Panc1 (cell line): Measurements from ENCODE around the gene HEPHL1.

Experiments used
- POLR2AphosphoS5 ChIP-seq: IDR thresholded peaks from 2 replicates; pipeline ENCODE4 v1.6.1; 2012; ENCODE audit warnings: mild to moderate bottlenecking, low read depth, low read length, moderate library complexity
- SIN3A ChIP-seq: IDR thresholded peaks from 2 replicates; pipeline ENCODE4 v1.6.1; 2012; ENCODE audit warnings: low read depth, mild to moderate bottlenecking, low read length, moderate library complexity, borderline replicate concordance; ENCODE audit not compliant: insufficient read depth
- TF ChIP-seq, protein P1 (sequence below): fragments of 450-650 bp; IDR thresholded peaks from 2 replicates; pipeline ENCODE4 v1.5.1; 2017; ENCODE audit warnings: mild to moderate bottlenecking
- TF ChIP-seq, protein P2 (sequence below), 2 experiments: IDR thresholded peaks; 2 replicates each; pipeline ENCODE4 v1.6.1; 2011 to 2012; ENCODE audit warnings: low read depth in 2 of 2, control low read depth in 1 of 2, low read length in 1 of 2, mild to moderate bottlenecking in 1 of 2, moderate library complexity in 1 of 2; ENCODE audit not compliant: insufficient read depth in 1 of 2

DNA sequence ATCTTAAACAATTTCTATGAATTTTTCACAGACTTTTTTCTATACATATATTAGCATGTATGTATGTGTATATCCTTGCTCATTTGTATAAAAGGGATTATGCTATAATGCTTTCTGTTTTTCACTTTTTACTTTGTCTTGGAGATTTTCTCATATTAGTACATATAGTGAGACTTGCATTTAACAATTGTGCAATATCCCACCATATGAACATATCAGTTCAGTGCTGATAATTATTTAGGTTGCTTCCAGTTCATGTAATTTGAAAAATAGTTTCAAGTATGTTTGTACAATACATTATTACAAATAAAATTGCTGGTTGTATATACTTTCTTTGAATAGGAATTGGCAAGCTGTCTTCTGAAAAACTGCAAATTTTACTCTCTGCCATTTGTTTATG is 37.9 kb downstream of the HEPHL1 start:
- TF ChIP-seq, protein P1, sequence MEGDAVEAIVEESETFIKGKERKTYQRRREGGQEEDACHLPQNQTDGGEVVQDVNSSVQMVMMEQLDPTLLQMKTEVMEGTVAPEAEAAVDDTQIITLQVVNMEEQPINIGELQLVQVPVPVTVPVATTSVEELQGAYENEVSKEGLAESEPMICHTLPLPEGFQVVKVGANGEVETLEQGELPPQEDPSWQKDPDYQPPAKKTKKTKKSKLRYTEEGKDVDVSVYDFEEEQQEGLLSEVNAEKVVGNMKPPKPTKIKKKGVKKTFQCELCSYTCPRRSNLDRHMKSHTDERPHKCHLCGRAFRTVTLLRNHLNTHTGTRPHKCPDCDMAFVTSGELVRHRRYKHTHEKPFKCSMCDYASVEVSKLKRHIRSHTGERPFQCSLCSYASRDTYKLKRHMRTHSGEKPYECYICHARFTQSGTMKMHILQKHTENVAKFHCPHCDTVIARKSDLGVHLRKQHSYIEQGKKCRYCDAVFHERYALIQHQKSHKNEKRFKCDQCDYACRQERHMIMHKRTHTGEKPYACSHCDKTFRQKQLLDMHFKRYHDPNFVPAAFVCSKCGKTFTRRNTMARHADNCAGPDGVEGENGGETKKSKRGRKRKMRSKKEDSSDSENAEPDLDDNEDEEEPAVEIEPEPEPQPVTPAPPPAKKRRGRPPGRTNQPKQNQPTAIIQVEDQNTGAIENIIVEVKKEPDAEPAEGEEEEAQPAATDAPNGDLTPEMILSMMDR: no peak
- TF ChIP-seq, protein P2, sequence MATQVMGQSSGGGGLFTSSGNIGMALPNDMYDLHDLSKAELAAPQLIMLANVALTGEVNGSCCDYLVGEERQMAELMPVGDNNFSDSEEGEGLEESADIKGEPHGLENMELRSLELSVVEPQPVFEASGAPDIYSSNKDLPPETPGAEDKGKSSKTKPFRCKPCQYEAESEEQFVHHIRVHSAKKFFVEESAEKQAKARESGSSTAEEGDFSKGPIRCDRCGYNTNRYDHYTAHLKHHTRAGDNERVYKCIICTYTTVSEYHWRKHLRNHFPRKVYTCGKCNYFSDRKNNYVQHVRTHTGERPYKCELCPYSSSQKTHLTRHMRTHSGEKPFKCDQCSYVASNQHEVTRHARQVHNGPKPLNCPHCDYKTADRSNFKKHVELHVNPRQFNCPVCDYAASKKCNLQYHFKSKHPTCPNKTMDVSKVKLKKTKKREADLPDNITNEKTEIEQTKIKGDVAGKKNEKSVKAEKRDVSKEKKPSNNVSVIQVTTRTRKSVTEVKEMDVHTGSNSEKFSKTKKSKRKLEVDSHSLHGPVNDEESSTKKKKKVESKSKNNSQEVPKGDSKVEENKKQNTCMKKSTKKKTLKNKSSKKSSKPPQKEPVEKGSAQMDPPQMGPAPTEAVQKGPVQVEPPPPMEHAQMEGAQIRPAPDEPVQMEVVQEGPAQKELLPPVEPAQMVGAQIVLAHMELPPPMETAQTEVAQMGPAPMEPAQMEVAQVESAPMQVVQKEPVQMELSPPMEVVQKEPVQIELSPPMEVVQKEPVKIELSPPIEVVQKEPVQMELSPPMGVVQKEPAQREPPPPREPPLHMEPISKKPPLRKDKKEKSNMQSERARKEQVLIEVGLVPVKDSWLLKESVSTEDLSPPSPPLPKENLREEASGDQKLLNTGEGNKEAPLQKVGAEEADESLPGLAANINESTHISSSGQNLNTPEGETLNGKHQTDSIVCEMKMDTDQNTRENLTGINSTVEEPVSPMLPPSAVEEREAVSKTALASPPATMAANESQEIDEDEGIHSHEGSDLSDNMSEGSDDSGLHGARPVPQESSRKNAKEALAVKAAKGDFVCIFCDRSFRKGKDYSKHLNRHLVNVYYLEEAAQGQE (IDR thresholded peaks at IDR 0.05; ENCODE audit: insufficient read depth in 1 of 2, low read depth in 2 of 2, low read length in 1 of 2): no peak
- TF ChIP-seq POLR2AphosphoS5 (no peak), SIN3A (no peak)
